Ovary (tissue), 3 donors: ENCODE data around the gene SLC28A3.

Experiments used
- EP300 ChIP-seq: sonication (generic); formaldehyde crosslinking; IDR thresholded peaks from one replicate; pipeline ENCODE4 v1.6.1; 2017; ENCODE audit warnings: antibody characterized with exemption
- POLR2A ChIP-seq: fragments of 450-650 bp; IDR thresholded peaks from one replicate; pipeline ENCODE4 v1.6.1; 2017; ENCODE audit warnings: antibody characterized with exemption, mild to moderate bottlenecking, moderate library complexity
- TF ChIP-seq, protein P1 (sequence below), 3 donors: fragments of 450-650 bp in 2 of 3; fragments of 200-600 bp in 1 of 3; IDR thresholded peaks; one replicate each; pipeline versions ENCODE4 v1.5.1 to v1.8.0; 2016 to 2022; ENCODE audit warnings: antibody characterized with exemption in 3 of 3, mild to moderate bottlenecking in 1 of 3
- donor health status: DM: no; HTN: no; CAD: no.

DNA sequence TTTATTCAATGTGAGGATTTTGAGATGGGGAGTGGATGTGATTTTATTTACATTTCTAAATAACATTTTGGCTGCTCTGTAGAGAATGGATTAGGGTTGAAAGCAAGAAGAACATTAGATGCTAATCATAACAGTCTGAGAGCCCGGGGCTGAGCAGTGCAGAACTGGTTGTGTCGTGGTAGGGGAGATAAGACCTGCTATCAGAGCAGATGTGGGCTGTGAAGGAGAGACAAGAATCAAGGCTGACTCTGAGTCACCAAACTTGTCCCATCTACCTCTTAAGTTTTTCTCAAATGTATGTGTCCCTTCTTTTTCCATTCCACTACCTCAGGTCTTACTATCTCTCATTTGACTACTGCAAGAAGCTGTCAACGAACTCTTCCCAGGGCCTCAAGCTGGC lies 35.4 kb upstream of the SLC28A3 start:
- TF ChIP-seq POLR2A (no peak), EP300 (no peak)
- TF ChIP-seq, protein P1, sequence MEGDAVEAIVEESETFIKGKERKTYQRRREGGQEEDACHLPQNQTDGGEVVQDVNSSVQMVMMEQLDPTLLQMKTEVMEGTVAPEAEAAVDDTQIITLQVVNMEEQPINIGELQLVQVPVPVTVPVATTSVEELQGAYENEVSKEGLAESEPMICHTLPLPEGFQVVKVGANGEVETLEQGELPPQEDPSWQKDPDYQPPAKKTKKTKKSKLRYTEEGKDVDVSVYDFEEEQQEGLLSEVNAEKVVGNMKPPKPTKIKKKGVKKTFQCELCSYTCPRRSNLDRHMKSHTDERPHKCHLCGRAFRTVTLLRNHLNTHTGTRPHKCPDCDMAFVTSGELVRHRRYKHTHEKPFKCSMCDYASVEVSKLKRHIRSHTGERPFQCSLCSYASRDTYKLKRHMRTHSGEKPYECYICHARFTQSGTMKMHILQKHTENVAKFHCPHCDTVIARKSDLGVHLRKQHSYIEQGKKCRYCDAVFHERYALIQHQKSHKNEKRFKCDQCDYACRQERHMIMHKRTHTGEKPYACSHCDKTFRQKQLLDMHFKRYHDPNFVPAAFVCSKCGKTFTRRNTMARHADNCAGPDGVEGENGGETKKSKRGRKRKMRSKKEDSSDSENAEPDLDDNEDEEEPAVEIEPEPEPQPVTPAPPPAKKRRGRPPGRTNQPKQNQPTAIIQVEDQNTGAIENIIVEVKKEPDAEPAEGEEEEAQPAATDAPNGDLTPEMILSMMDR (IDR thresholded peaks at IDR 0.05), result no peak
